HG03432 (cell line): Measurements from ENCODE around the gene FBXW11.

ENCODE experiments used
- ATAC-seq: cut with Tn5 transposase; IDR thresholded peaks from one replicate; pipeline ENCODE4 v1.9.1; 2021; ENCODE audit warnings: mild to moderate bottlenecking, moderate library complexity; ENCODE audit not compliant: unreplicated experiment

FBXW11 gene

DNA sequence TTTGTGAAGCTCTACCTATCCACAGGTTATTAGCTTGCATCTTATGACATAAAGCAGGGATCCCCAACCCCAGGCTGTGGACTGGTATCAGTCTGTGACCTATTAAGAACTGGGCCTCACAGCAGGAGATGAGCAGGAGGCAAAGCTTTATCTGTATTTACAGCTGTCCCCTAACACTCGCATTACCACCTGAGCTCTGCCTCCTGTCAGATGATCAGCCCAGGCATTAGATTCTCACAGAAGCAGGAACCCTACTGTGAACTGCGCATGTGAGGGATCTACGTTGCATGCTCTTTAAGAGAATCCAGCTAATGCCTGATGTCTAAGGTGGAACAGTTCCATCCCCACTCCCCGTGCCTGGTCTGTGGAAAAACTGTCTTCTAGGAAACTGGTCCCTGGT lies 19.7 kb downstream of the FBXW11 start:
- ATAC-seq = no peak

DNA sequence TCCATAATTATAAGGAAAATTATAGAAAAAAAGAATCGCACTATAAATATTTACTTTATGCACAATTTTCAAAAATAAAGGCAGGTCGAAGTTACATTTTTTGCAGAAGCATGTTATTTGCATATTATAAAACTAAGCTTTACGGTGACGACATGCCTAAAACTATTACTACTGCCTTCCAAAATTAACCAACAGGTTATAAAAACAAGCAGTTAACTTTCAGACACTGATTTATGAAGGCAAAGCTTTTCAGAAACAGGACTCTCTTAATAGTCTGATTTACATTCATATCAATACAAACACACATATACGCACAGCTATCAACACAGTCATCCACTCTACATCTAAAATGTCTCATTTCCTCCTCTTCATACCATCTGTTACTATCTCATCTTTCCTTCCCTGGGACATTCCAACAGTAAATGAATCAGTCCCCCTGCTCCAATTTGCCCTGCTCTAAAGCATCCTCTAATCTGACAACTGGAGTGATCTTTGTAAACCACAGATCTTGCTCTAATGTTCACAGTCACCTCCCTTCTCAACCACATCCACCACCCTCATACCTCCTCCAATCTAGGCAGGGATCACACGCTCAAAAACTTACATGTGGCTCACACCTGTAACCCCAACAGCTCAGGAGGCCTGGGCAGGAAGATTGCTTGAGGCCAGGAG lies 21.6 kb downstream of the FBXW11 start:
- peak; percentile 46 for ATAC-seq

GRCh38 chr5:171981847-171982246 lies 24.6 kb downstream of the FBXW11 start:
- no peak for ATAC-seq

- ATAC-seq = no peak
These were observed 25.6 kb downstream of the FBXW11 start for GRCh38 chr5:171980792-171981191.

DNA sequence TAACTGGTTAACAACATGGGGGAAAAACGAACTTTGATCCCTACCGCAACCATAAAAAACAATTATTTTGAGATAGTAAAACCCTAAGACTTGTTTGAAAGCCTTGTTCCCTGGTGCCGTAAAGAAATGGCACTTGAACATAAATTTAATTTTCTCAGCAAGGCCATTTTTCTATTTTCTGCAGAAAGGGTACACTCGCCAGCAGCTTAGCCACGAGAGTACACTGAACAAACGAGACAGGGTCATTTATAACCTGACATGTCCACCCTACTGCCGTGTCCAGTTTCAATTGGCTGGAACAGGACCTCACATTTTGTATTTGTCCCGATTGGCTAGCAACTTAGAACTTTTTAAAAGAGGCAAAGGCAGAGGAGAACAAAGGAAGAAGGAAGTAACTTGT lies 26.8 kb downstream of the FBXW11 start:
- ATAC-seq = no peak

GRCh38 chr5:171978519-171978918 lies 27.9 kb downstream of the FBXW11 start:
- peak; percentile 61 for ATAC-seq

- peak; percentile 53 for ATAC-seq
These were observed 28.4 kb downstream of the FBXW11 start for GRCh38 chr5:171978016-171978415.

GRCh38 chr5:171977244-171977950 lies 29.0 kb downstream of the FBXW11 start:
- peak; percentile 26 for ATAC-seq

DNA sequence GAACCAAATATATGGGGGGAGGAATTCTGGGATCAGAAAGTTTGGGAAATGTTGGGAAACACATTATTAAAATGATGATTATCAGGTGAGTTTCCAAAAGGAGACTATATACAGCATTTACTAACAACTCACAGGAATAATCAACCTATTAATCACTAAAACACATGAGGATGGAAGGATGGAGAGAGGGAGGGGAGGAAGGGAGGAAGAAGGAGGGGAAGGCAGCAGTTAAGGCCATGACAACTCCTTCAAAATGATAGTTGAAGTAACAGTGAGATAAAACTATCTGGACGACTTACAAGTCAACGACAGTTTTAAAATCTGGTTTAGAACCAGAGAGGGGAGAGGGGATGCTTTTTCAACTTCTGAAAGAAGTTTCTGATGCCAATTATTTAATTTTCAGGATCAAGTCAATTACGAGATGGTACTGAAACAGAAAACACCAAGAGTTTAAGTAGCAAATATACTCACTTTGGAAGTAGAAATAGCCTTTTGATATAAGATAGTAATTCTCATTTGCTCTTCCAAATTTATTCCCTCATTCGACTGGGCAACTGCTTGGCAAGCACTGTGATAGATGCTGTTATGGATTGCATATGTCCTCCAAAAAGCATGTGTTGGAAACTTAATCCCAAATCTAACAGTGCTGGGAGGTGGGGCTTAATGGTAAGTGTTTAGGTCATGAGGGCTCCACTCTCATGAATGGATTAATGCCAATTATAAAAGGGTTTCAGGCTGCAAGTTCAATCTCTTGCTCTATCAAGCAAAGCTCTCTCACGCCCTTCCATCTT lies 30.4 kb downstream of the FBXW11 start:
- ATAC-seq = no peak

- no peak for ATAC-seq
These were observed 31.1 kb downstream of the FBXW11 start for GRCh38 chr5:171975262-171975876.

DNA sequence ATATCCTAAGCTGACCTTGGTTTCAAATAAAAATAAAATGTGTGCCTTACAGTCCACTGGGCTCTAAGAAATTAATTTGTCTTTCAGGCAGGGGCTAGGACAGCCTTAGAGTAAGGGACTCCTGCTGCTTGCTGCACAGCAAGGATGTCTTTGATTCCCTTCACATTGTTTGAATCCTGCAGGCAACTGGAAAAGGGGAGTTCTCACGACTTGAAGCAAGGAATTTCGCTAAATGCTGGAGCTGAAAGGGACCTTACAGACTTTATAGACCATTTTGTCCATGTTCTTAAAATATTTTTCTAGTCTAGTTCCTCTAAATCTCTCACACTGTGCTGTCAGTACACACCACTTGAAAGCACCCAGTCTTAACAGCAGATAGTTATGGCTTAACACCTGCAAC lies 35.6 kb downstream of the FBXW11 start:
- ATAC-seq = no peak

- ATAC-seq = no peak
These were observed 37.1 kb downstream of the FBXW11 start for GRCh38 chr5:171969288-171969880.

DNA sequence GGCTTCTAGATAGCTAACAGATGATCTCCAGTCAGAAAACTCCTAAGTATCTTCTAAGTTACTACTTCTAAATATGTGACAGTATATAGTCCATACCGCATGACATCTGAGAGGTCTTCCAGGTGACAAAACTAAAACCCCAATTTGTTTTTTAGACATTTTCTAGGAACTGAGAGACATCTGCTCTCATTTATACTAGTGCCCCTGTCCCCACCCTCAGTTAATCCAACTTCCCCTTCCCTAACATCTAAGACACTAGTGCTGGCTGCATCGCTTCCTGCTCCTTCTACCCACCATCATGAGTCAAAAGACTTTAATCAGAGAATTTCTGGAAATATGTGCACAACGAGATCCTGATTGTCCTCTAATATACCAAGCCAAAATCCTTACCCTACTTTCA lies 37.9 kb downstream of the FBXW11 start:
- ATAC-seq = no peak

- ATAC-seq = no peak
These were observed 39.5 kb downstream of the FBXW11 start for GRCh38 chr5:171966964-171967363.

GRCh38 chr5:171966270-171966669 lies 40.2 kb downstream of the FBXW11 start:
- no peak for ATAC-seq

DNA sequence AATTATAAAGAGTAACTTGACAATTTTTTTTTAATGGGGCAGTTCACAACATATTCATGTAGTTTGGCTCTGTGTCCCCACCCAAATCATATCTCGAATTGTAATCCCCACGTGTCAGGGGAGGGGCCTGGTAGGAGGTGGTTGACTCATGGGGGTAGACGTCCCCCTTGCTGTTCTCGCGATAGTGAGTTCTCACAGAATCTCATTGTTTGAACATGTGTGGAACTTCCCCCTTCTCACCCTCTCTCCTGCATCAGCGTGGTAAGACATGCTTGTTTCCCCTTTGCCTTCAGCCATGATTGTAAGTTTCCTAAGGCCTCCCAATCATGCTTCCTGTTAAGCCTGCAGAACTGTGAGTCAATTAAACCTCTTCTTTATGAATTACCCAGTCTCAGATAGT lies 40.7 kb downstream of the FBXW11 start:
- no peak for ATAC-seq

- ATAC-seq = no peak
These were observed 43.0 kb downstream of the FBXW11 start for GRCh38 chr5:171963416-171963815.

DNA sequence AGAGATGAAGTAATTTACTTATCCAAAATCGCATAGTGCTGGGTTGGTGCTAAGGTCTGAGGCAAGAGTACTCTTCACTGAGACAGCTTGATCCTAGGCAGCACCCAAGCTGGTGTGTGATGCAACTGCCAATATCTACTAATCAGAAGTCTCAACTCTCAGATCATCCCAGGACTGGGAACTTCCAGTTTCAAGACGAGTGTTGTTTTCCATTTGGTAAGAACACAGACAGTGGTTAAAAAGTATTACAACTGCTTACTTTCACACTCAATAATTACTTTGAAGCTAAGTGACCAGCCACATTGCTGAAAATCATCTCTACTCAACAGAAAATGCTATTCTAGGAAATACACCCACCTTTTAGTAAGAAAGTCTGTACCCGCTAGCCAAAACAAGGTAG lies 45.3 kb downstream of the FBXW11 start:
- ATAC-seq = peak; percentile 76

GRCh38 chr5:171957591-171958251 lies 48.7 kb downstream of the FBXW11 start:
- ATAC-seq = peak; percentile 59

DNA sequence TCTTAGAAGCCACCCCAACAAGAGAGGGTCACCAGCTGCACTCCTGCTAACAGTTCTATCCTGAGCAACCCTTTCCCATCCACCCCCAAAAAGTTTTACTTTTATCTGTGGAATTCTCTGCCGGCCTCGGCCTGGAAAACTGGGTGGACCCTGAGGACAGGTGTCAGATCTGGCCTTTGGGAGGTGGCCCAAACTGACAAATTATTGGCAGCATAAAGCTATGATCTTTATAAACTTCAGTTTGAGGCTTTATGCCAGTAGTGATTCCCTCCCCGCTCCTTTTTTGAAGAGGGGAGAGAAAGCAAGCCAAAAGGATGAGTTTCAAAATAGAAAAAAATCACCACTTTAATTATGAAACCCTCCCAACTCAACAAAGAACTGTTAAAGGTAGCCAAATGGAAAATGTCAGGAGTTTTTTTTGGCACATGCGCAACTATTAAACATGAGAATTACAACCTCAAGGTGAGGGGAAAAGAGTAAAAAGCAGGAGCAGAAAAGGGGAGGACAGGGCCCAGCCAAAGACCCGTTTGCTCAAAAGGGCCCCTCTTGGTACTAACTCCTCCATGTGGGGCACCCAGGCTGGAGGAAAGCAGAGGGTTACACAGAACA lies 49.4 kb downstream of the FBXW11 start:
- ATAC-seq = no peak
